HG02623 (cell line): ENCODE results near the gene STEAP2.
"Not testable (repeated sequence)": the region's sequence is repeated elsewhere in the genome, so short reads cannot be mapped to it uniquely, and the experiment has no call there.

ENCODE experiments used
- ATAC-seq: cut with Tn5 transposase; IDR thresholded peaks from one replicate; pipeline ENCODE4 v1.9.1; 2021; ENCODE audit warnings: moderate library complexity; ENCODE audit not compliant: unreplicated experiment

STEAP2 gene

GRCh38 chr7:90232430-90232829 is 20.9 kb downstream of the STEAP2 start:
- ATAC-seq = no peak

GRCh38 chr7:90233569-90233968 is 22.0 kb downstream of the STEAP2 start:
- no peak for ATAC-seq

- ATAC-seq = no peak
Observed at GRCh38 chr7:90236721-90237289, 25.3 kb downstream of the STEAP2 start.

GRCh38 chr7:90238022-90238421 is 26.5 kb downstream of the STEAP2 start:
- ATAC-seq = no peak

GRCh38 chr7:90238583-90238982 is 27.0 kb downstream of the STEAP2 start:
- ATAC-seq = no peak

- no peak for ATAC-seq
Observed at GRCh38 chr7:90239050-90239449, 27.5 kb downstream of the STEAP2 start.

- ATAC-seq = no peak
Observed at GRCh38 chr7:90239625-90240228, 28.2 kb downstream of the STEAP2 start.

GRCh38 chr7:90242369-90243168 is 31.0 kb downstream of the STEAP2 start:
- peak; percentile 49 for ATAC-seq

- no peak for ATAC-seq
Observed at GRCh38 chr7:90243556-90243955, 32.0 kb downstream of the STEAP2 start.

- ATAC-seq = no peak
Observed at GRCh38 chr7:90244565-90244908, 33.0 kb downstream of the STEAP2 start.

GRCh38 chr7:90244909-90245851 is 33.6 kb downstream of the STEAP2 start, which contains the start of gene CFAP69:
TSS of gene CFAP69 (plus strand) at chr7:90245174. CDS start at chr7:90245425, 251 bp downstream.
- ATAC-seq = peak; percentile 87

- ATAC-seq = no peak
Observed at GRCh38 chr7:90246171-90246570, 34.6 kb downstream of the STEAP2 start.

- ATAC-seq = no peak
Observed at GRCh38 chr7:90248706-90249105, 37.2 kb downstream of the STEAP2 start.

- no peak for ATAC-seq
Observed at GRCh38 chr7:90250601-90251303, 39.2 kb downstream of the STEAP2 start.

GRCh38 chr7:90251304-90251635 is 39.7 kb downstream of the STEAP2 start:
- no peak for ATAC-seq

- not testable (repeated sequence) for ATAC-seq
Observed at GRCh38 chr7:90256011-90256410, 44.5 kb downstream of the STEAP2 start.

GRCh38 chr7:90256778-90257177 is 45.2 kb downstream of the STEAP2 start:
- ATAC-seq = no peak

GRCh38 chr7:90261441-90261840 is 49.9 kb downstream of the STEAP2 start:
- no peak for ATAC-seq

- ATAC-seq = no peak
Observed at GRCh38 chr7:90262438-90262837, 50.9 kb downstream of the STEAP2 start.

GRCh38 chr7:90266808-90267207 is 55.3 kb downstream of the STEAP2 start:
- no peak for ATAC-seq
